GM19025 (cell line): Measurements from ENCODE around the gene FLT3.
A peak's percentile ranks its signal among the peaks of the same experiment; 100 is the strongest.
"Not testable (repeated sequence)": the region's sequence is repeated elsewhere in the genome, so short reads cannot be mapped to it uniquely, and the experiment has no call there.

ENCODE experiments used
- ATAC-seq: cut with Tn5 transposase; IDR thresholded peaks from one replicate; pipeline ENCODE4 v1.9.1; 2021; ENCODE audit warnings: mild to moderate bottlenecking, low read depth, moderate library complexity; ENCODE audit not compliant: unreplicated experiment

Gene FLT3

DNA sequence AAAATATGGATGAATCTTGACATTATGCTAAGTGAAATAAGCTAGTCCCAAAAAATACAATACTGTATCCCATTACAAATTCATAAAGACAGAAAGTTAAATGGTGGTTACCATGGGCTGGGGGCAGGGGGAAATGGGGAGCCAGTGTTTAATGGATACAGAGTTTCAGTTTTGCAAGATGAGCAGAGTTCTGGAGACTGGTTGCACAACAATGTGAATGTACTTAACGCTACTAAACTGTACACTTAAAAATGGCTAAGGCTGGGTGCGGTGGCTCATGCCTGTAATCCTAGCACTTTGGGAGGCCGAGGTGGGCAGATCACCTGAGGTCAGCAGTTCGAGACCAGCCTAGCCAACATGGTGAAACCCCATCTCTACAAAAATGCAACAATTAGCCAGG, 1.5 kb upstream of the FLT3 start:
- ATAC-seq, result not testable (repeated sequence)

DNA sequence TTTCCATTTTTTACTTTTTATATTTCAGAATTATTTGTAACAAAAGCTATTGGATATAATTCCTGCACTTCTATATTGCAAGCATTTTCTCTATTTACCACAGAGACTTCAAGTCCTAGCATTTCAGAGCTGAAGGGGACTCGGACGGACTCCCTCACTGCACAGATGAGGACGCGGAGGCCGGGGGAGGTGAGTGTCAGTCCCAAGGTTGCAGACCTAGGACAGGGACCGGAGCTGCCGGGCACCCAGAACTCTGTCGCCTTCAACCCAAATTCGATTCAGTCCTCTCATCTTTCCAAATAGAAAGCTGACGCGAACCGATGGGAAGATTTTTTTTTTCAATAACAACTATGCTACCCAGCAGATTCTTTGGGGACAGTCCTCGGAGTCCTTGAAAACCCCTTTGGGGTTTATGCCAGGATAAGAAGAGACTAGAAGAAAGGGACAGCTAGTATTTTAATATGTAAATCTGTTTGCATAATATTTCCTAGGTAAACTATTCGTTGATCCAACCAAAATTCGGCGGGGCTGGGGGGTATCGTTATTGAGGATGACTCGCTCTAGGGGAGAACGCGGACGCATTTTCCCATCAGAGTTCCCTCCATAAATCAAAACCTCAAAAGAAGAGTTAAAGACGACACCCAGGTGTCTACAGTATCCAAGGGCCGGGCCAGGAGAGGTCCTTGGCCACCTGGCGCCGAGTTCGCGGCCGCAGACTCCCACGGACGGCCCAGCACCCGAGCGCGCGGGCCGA, 803 bp downstream of the FLT3 start:
- ATAC-seq, result no peak

DNA sequence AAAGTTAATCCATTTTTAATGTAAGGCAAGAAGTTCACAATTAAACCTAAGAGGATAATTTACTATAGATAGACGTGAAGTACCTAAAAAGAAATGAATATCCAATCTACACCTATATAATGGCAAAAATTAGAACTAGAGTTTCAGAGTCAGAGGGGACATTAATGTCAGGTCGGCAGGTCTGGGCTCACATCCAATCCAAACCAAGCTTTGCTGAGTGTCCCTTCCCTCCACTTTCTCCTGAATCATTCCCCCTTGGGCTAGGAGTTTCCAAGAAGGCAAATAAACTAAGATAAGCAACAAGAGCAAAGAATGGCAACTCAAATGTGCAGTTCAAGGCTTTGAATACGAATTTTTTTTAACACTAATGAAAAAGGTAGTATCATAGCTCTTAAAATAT, 2.9 kb downstream of the FLT3 start:
- no peak for ATAC-seq

DNA sequence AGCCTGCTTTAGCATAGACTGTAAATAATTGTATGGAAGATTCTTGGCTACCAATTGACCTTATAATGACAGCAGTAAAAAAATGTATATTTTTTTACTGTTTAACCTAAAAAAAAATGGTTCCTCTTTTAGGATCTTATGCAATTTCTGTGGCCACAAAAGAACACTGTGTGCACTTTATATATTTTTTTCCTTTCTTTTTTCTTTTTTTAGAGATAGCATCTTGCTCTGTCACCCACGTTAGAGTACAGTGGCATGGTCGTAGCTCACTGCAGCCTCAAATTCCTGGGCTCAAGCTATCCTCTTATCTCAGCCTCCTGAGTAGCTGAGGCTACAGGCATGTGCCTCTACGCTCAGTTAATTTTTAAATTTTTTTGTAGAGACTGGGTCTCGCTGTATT, 6.1 kb downstream of the FLT3 start:
- no peak for ATAC-seq

- ATAC-seq, result no peak
Observed at GRCh38 chr13:28093881-28094280, 6.5 kb downstream of the FLT3 start.

GRCh38 chr13:28092431-28092830, 7.9 kb downstream of the FLT3 start:
- no peak for ATAC-seq

DNA sequence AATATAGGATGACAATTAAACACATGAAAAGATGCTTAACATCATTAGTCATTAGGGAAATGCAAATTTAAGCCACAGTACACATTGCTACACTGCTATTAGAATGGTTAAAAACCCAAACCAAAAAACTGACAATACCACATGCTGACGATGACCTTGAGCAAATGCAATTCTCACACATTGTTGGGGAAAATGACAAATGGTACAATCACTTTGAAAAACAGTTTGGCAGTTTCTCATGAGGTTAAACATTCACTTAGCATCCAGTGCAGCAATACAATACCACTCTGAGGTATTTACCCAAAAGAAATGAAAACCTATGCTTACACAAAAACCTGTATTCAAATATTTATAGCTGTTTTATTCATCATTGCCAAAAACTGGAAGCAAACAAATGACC, 11.3 kb downstream of the FLT3 start:
- ATAC-seq, result no peak

DNA sequence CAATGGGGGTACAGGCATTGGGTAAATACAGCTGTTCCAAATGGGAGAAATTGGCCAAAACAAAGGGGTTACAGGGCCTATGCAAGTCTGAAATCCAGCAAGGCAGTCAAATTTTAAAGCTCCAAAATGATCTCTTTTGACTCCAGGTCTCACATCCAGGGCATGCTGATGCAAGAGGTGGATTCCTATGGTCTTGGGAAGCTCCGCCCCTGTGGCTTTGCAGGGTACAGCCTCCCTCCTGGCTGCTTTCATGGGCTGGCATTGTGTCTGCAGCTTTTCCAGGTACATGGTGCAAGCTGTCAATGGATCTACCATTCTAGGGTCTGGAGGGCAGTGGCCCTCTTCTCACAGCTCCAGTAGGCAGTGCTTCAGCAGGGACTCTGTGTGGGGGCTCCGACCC, 22.6 kb downstream of the FLT3 start:
- ATAC-seq, result not testable (repeated sequence)

- ATAC-seq, result no peak
Observed at GRCh38 chr13:28077231-28077630, 23.1 kb downstream of the FLT3 start.

DNA sequence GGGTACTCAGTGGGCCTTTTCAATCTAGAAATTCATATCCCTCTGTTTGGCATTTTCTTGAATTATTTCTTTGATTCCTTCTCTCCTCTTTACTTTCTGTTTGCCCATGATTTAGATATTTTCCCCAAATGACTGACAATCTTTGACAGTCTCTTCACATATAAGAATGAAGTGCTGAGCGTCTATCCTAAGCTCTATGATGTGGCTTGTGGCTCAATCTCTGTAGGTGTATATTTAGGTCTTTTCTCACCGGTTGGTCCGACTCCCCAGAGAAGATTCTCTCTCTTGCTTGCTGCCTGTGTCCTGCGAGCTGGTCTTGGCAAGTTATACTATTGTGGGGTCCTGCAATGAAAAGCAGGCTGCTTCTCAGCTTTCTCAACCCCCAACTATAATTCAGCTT, 29.0 kb downstream of the FLT3 start:
- ATAC-seq, result no peak

GRCh38 chr13:28067491-28067890, 32.9 kb downstream of the FLT3 start:
- no peak for ATAC-seq

DNA sequence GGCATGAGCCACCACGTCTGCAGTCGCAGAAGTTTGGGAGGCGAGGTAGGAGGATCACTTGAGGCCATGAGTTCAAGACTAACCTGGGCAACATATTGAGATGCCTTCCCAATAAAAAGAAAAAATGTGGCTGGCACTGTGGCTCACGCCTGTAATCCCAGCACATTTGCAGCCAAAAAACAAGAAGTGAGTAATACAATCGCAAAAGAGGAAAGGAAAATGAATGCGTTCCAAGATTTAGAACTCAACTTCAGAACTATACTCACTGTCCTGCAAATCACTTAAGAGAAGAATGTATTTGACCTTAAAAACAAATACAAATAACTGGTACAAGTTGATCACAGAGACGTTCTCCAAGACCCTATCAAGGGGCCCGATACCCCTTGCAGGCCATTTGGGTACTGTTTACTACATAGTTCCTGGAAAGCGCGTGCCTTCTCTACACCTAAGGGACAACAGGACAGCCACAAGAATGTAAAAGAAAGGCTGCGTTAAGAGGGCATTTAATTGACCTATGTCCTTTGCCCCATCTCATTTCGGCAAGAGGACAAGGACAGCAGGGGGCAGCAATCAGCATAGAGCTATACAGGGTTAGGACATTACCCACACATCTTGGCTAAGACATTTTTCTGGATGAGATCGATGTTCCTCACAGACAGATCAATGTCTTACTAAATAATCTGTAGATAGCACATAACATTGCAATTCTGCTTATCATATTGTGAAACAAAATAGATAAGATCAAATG, 41.3 kb downstream of the FLT3 start:
- no peak for ATAC-seq

DNA sequence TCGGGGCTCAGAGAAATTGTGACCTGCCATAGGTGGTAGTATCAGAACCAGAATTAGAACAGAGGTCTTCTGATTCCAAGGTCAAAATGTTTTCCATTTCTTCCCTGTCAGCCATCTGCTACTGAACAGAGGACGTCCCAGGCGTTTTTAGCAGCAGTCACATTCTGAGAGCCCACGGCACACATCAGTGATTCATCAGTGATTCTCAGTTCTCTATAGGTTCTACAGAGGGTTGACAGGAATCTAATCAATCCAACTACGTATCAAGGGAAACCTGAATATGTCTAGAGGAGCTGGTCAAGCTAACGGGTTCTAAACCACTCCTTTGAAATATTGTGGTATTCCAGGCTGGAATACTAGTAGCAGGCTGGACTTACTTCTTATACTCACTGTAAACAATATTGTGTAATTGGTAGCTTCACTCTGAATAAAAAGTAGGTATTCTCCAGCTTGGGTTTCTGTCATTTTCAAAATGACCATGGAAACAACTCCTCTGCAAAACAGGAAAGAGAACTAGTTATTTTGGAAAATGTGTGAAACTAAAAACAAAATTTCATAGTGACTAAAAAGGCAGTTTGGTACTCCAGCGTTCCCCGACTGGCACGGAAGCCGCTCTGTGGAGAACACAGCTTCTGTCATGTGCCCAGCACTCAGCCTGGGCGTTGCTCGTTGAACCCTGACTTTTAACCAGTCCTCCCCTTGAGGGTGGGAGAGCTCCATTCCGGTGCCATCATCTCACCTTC, 43.2 kb downstream of the FLT3 start:
- ATAC-seq, result peak; percentile 53

DNA sequence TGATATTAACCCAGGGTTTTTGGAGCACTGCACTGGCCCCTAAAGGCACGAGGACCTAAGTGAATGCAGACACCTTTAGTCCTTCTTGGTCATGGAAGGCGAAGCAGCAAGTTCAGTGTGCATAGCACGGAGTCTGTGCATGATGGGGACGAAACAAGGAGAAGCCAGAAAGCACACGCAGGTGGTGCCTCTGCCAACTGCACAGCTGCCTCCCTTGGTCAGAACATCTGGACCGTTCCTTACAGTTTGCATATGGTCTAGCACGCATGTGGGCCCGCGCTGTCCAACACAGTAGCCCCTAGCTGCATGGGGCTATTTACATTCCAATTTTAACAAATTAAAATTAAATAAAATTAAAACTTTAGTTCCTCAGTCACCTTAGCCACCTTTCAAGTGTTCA, 44.0 kb downstream of the FLT3 start:
- no peak for ATAC-seq

- no peak for ATAC-seq
Observed at GRCh38 chr13:28055357-28055756, 45.0 kb downstream of the FLT3 start.

GRCh38 chr13:28052945-28053344, 47.4 kb downstream of the FLT3 start:
- ATAC-seq, result no peak

GRCh38 chr13:28049880-28050875, 50.2 kb downstream of the FLT3 start:
- peak; percentile 53 for ATAC-seq

DNA sequence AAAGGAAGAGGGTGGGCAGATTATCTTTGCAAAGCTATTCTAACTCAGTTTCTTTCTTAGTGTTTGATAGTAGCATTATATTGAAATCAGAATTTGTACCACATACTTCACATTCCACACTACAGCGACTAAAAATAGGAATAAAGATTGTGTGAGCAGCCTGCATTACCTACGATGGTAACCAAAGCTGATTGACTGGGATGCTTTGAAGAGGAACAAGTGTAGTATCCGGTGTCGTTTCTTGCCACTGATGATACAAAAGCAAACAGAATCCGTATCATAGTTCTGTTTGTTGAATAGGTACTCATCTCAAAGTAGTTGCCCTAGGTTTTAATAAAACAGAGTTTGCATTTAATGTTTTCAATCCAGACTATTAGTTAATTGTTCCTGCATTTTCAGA, 51.2 kb downstream of the FLT3 start:
- ATAC-seq, result no peak

DNA sequence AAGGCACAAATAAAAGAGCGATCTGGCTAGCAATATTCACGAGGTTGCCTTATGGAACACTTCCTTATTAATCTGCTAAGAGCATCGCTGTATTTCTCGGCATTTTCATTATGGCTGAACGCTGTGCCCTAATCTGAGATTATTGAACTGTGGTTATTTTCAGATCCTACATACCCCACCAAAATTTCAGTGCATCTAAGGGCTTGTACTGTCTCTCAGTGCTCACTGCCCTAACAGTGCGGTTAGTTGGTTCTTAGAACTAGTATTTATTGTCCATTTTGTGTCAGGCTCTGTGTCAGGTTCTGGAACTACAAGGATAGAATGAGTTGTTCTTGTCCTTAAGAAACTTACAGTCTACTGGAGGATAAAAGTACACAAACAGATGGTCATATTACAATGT, 51.6 kb downstream of the FLT3 start:
- no peak for ATAC-seq

GRCh38 chr13:28047757-28048388, 52.5 kb downstream of the FLT3 start:
- peak; percentile 77 for ATAC-seq
